ENCODE data around the gene SMURF1.

The SMURF1 gene

GRCh38 chr7:98981701-98982100 is 162.2 kb downstream of the SMURF1 start:
- no peak for DNase-seq

- no peak for DNase-seq
These were observed 165.2 kb downstream of the SMURF1 start for GRCh38 chr7:98978672-98979071.

Measured in stimulated activated CD4-positive, alpha-beta T cell treated with anti-CD3 and anti-CD28 coated beads, Interleukin-12 subunit alpha, Interleukin-12 subunit beta, amount 100 ng/mL, for 4 hours (primary cell).